Panc1 (cell line): ENCODE results near the gene TMC7.

Source experiments
- CTCF ChIP-seq: fragments of 450-650 bp; IDR thresholded peaks from 2 replicates; pipeline ENCODE4 v1.5.1; 2017; ENCODE audit warnings: mild to moderate bottlenecking
- POLR2AphosphoS5 ChIP-seq: IDR thresholded peaks from 2 replicates; pipeline ENCODE4 v1.6.1; 2012; ENCODE audit warnings: mild to moderate bottlenecking, low read depth, low read length, moderate library complexity
- REST ChIP-seq, 2 experiments: IDR thresholded peaks; 2 replicates each; pipeline ENCODE4 v1.6.1; 2011 to 2012; ENCODE audit warnings: low read depth in 2 of 2, control low read depth in 1 of 2, low read length in 1 of 2, mild to moderate bottlenecking in 1 of 2, moderate library complexity in 1 of 2; ENCODE audit not compliant: insufficient read depth in 1 of 2
- TCF7L2 ChIP-seq: IDR thresholded peaks from 2 replicates; pipeline ENCODE4 v1.6.1; 2011; ENCODE audit warnings: mild to moderate bottlenecking, low read depth, low read length, inconsistent platforms

- TF ChIP-seq CTCF (no peak), POLR2AphosphoS5 (no peak), TCF7L2 (no peak), REST (IDR thresholded peaks at IDR 0.05; ENCODE audit: insufficient read depth in 1 of 2, low read depth in 2 of 2, low read length in 1 of 2) (no peak)
Measured at GRCh38 chr16:18965555-18965954, 18.2 kb upstream of the TMC7 start.
